HL-60 (cell line): ENCODE measurements around the gene PPM1A.
A peak's percentile ranks its signal among the peaks of the same experiment; 100 is the strongest.

Source experiments
- DNase-seq, 2 experiments: peaks; one replicate each; pipeline ENCODE4 v3.0.0-alpha.2; 2010 to 2020; ENCODE audit warnings: low read depth in 1 of 2, low spot score in 1 of 2
- H3K27ac ChIP-seq: fragments of 250-450 bp; sonication (Bioruptor Pico); replicated peaks from 2 replicates; pipeline ENCODE4 v1.5.1; 2020; ENCODE audit warnings: mild to moderate bottlenecking, moderate library complexity
- H3K27me3 ChIP-seq: fragments of 250-450 bp; sonication (Bioruptor Pico); 2 replicates; pipeline ENCODE4 v1.5.1; 2021; ENCODE audit warnings: mild to moderate bottlenecking, moderate library complexity; ENCODE audit not compliant: insufficient read depth, poor library complexity, severe bottlenecking
- H3K4me3 ChIP-seq: replicated peaks from 2 replicates; pipeline ENCODE4 v1.5.1; 2011; ENCODE audit warnings: mild to moderate bottlenecking, control low read depth, low read length; ENCODE audit not compliant: insufficient read depth
- CTCF ChIP-seq: IDR thresholded peaks from one replicate; pipeline ENCODE4 v1.5.1; 2011; ENCODE audit warnings: low read length, control low read depth, inconsistent platforms; ENCODE audit not compliant: insufficient read depth
- GABPA ChIP-seq: IDR thresholded peaks from 2 replicates; pipeline ENCODE4 v1.6.1; 2012; ENCODE audit warnings: low read depth
- POLR2AphosphoS5 ChIP-seq: IDR thresholded peaks from 2 replicates; pipeline ENCODE4 v1.6.1; 2012; ENCODE audit warnings: low read depth
- SPI1 ChIP-seq: IDR thresholded peaks from 2 replicates; pipeline ENCODE4 v1.6.1; 2012; ENCODE audit warnings: low read depth, mild to moderate bottlenecking, borderline replicate concordance
- TF ChIP-seq, protein P1 (sequence below): IDR thresholded peaks from 2 replicates; pipeline ENCODE4 v1.6.1; 2012; ENCODE audit warnings: low read depth; ENCODE audit not compliant: insufficient replicate concordance

PPM1A gene

GRCh38 chr14:60326274-60326673, 77.3 kb downstream of the PPM1A start:
- TF ChIP-seq CTCF (no peak), GABPA (no peak), POLR2AphosphoS5 (no peak), SPI1 (no peak)
- TF ChIP-seq, protein P1, sequence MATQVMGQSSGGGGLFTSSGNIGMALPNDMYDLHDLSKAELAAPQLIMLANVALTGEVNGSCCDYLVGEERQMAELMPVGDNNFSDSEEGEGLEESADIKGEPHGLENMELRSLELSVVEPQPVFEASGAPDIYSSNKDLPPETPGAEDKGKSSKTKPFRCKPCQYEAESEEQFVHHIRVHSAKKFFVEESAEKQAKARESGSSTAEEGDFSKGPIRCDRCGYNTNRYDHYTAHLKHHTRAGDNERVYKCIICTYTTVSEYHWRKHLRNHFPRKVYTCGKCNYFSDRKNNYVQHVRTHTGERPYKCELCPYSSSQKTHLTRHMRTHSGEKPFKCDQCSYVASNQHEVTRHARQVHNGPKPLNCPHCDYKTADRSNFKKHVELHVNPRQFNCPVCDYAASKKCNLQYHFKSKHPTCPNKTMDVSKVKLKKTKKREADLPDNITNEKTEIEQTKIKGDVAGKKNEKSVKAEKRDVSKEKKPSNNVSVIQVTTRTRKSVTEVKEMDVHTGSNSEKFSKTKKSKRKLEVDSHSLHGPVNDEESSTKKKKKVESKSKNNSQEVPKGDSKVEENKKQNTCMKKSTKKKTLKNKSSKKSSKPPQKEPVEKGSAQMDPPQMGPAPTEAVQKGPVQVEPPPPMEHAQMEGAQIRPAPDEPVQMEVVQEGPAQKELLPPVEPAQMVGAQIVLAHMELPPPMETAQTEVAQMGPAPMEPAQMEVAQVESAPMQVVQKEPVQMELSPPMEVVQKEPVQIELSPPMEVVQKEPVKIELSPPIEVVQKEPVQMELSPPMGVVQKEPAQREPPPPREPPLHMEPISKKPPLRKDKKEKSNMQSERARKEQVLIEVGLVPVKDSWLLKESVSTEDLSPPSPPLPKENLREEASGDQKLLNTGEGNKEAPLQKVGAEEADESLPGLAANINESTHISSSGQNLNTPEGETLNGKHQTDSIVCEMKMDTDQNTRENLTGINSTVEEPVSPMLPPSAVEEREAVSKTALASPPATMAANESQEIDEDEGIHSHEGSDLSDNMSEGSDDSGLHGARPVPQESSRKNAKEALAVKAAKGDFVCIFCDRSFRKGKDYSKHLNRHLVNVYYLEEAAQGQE = no peak
- Histone ChIP-seq H3K27ac (no peak overlapping the region), H3K27me3 (no peaks in the 10 kb centered on the region), H3K4me3 (no peak overlapping the region)
- no peak for DNase-seq

GRCh38 chr14:60327447-60328331, 78.7 kb downstream of the PPM1A start:
- Histone ChIP-seq H3K27me3 (no peaks in the 10 kb centered on the region), H3K4me3 (no peak overlapping the region), H3K27ac (no peak overlapping the region)
- peak in 1 of 2 experiments; percentile 17 for DNase-seq
- TF ChIP-seq GABPA (no peak), SPI1 (no peak), CTCF (no peak), POLR2AphosphoS5 (no peak)
- TF ChIP-seq, protein P1 = no peak

DNA sequence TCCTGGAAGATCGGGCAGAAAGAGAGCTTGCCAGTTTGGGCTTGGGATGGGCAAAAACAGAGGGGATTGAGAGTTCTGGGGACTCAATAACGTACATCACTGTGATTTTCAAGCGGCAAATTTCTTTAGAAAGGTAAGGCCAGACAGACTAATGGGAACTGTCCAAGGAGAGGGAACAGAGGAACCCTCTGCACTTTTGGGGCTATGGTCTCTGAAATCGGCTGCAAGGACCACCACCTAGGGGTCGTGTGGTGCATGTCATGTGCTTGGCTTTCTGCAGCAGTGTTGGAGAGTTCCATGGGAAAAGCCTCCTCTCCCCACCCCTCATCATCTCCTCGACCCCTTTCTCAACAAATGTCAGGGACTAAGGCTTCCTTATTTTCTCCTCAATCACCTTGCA, 79.6 kb downstream of the PPM1A start:
- TF ChIP-seq, protein P1 = no peak
- no peak for TF ChIP-seq CTCF
- no peak for TF ChIP-seq POLR2AphosphoS5
- TF ChIP-seq GABPA = no peak
- no peak for TF ChIP-seq SPI1

More for the DNA sequence above, 79.6 kb downstream of the PPM1A start:
- Histone ChIP-seq H3K27me3 (no peaks in the 10 kb centered on the region), H3K27ac (no peak overlapping the region), H3K4me3 (no peak overlapping the region)
- no peak for DNase-seq
